Esophagus squamous epithelium (tissue), 5 donors: ENCODE measurements around the gene LBHD2. TPM values are rescaled to one million over a fixed set of nuclear protein-coding genes. Genes with fewer than 3 reads are reported as not detected.
"Not testable (repeated sequence)": the region's sequence is repeated elsewhere in the genome, so short reads cannot be mapped to it uniquely, and the experiment has no call there.

ENCODE experiments used
- DNase-seq: peaks from one replicate; lab custom pipeline; 2025; lab: John Stamatoyannopoulos, UW
- H3K27ac ChIP-seq, 4 donors: fragments of 200-600 bp; sonication (generic); one replicate each; pipeline ENCODE4 v1.5.1; 2016 to 2019; ENCODE audit warnings: mild to moderate bottlenecking in 1 of 4
- H3K27me3 ChIP-seq, 4 donors: fragments of 200-600 bp; sonication (generic); 1 replicate in 3 of 4; 2 replicates in 1 of 4; pipeline versions ENCODE4 v1.5.1 to v1.6.0; 2017 to 2021; ENCODE audit warnings: antibody characterized with exemption in 1 of 4
- H3K36me3 ChIP-seq, 3 donors: fragments of 200-600 bp; sonication (generic); one replicate each; pipeline ENCODE4 v1.5.1; 2016 to 2019
- H3K4me1 ChIP-seq, 3 donors: fragments of 200-600 bp; sonication (generic); one replicate each; pipeline ENCODE4 v1.5.1; 2017 to 2019
- H3K4me3 ChIP-seq, 4 donors: fragments of 200-600 bp; sonication (generic); 1 replicate in 3 of 4; 2 replicates in 1 of 4; pipeline ENCODE4 v1.5.1; 2016 to 2019; ENCODE audit warnings: mild to moderate bottlenecking in 2 of 4, moderate library complexity in 1 of 4
- H3K9me3 ChIP-seq, 3 donors: fragments of 200-600 bp; sonication (generic); one replicate each; pipeline ENCODE4 v1.5.1; 2016 to 2019
- POLR2A ChIP-seq, 4 donors: fragments of 450-650 bp; IDR thresholded peaks; one replicate each; pipeline ENCODE4 v1.6.1; 2017; ENCODE audit warnings: antibody characterized with exemption in 4 of 4, mild to moderate bottlenecking in 4 of 4, moderate library complexity in 3 of 4
- WGBS, 2 donors: methylation state at CpG; one replicate each; pipeline ENCODE4 v1.1.5; 2018; 5-methylcytosine and 5-hydroxymethylcytosine counted together
- intact Hi-C: fragments of 100-400 bp; cut with DNase I; formaldehyde crosslinking; loops from one replicate; pipeline ENCODE4 v1.15.0; 2022
- total RNA-seq, 4 donors: library from RNA; depleted of rRNA; stranded (reverse); fragments of >200 nt; gene quantifications; one replicate each; pipeline ENCODE4 v1.1.0, GENCODE V29; 2016
- TF ChIP-seq, protein P1 (sequence below), 6 experiments: fragments of 450-650 bp in 4 of 6; fragments of 200-600 bp in 2 of 6; sonication (generic) in 2 of 6; IDR thresholded peaks; one replicate each; pipeline ENCODE4 v1.5.1; 2016 to 2019; ENCODE audit warnings: antibody characterized with exemption in 6 of 6, mild to moderate bottlenecking in 4 of 6, moderate library complexity in 4 of 6
- donor health status: DM: yes; HTN: yes; CAD: no.

Gene LBHD2
- total RNA-seq, 4 donors from 2014 or later, result 1.1 TPM; not detected in 3

DNA sequence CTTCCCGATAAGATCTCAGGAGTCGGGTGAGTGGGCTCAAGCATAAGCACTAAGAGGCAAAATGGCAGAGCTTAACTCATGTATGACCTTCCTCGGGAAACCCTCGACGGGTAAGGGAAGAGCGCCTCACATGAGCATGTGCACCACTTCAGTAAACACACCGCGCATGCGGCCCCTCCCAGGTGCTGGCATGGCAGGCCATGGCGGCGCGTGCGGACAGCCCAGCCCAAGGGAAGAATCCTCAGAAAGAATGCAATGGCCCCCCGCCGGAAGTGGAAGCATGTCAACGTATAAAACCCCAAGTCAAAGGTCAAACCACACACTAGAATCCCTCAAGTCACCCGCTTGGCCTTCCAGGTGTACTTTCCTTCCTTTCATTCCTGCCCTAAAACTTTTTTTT is 32.6 kb downstream of the LBHD2 start:
- 89 to 95% methylated on average over 17 of the region's 17 CpGs for WGBS, 2 donors
- TF ChIP-seq, protein P1, sequence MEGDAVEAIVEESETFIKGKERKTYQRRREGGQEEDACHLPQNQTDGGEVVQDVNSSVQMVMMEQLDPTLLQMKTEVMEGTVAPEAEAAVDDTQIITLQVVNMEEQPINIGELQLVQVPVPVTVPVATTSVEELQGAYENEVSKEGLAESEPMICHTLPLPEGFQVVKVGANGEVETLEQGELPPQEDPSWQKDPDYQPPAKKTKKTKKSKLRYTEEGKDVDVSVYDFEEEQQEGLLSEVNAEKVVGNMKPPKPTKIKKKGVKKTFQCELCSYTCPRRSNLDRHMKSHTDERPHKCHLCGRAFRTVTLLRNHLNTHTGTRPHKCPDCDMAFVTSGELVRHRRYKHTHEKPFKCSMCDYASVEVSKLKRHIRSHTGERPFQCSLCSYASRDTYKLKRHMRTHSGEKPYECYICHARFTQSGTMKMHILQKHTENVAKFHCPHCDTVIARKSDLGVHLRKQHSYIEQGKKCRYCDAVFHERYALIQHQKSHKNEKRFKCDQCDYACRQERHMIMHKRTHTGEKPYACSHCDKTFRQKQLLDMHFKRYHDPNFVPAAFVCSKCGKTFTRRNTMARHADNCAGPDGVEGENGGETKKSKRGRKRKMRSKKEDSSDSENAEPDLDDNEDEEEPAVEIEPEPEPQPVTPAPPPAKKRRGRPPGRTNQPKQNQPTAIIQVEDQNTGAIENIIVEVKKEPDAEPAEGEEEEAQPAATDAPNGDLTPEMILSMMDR (IDR thresholded peaks at IDR 0.05), result no peak
- no peak for TF ChIP-seq POLR2A (IDR thresholded peaks at IDR 0.05)
- peaks cover 22 to 81% (median 45%) of the 10 kb centered on the region in 3 donors for H3K4me1 ChIP-seq
- H3K27me3 ChIP-seq, result peaks cover 0 to 6% (median 0%) of the 10 kb centered on the region in 4 donors
- intact Hi-C loops, result no loop called here
- no peak for DNase-seq
- no peak overlapping the region for H3K27ac ChIP-seq
- H3K9me3 ChIP-seq, result no peaks in the 10 kb centered on the region
- no peaks in the 10 kb centered on the region for H3K36me3 ChIP-seq
- no peak overlapping the region for H3K4me3 ChIP-seq

DNA sequence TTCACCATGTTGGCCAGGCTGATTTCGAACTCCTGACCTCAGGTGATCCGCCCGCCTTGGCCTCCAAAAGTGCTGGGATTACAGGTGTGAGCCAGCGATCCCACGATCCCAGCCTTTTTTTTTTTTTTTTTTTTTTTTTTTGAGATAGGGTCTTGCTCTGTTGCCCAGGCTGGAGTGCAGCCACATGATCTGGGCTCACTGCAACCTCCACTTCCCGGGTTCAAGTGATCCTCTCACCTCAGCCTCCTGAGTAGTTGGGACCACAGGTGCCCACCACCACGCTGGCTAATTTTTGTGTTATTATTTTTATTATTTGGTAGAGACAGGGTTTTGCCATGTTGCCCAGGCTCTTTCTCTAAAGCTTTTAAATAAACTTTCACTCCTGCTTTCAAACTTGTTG is 33.5 kb downstream of the LBHD2 start:
- H3K36me3 ChIP-seq, H3K4me3 ChIP-seq, H3K9me3 ChIP-seq, DNase-seq, intact Hi-C loops: not testable (repeated sequence)
- peak overlapping the region in 1 of 4 donors; percentile 86 for H3K27ac ChIP-seq
- WGBS, 2 donors, result 96% methylated on average over 7 of the region's 7 CpGs
- peaks cover 0 to 12% (median 0%) of the 10 kb centered on the region in 4 donors for H3K27me3 ChIP-seq
- H3K4me1 ChIP-seq, result peaks cover 23 to 81% (median 45%) of the 10 kb centered on the region in 3 donors

DNA sequence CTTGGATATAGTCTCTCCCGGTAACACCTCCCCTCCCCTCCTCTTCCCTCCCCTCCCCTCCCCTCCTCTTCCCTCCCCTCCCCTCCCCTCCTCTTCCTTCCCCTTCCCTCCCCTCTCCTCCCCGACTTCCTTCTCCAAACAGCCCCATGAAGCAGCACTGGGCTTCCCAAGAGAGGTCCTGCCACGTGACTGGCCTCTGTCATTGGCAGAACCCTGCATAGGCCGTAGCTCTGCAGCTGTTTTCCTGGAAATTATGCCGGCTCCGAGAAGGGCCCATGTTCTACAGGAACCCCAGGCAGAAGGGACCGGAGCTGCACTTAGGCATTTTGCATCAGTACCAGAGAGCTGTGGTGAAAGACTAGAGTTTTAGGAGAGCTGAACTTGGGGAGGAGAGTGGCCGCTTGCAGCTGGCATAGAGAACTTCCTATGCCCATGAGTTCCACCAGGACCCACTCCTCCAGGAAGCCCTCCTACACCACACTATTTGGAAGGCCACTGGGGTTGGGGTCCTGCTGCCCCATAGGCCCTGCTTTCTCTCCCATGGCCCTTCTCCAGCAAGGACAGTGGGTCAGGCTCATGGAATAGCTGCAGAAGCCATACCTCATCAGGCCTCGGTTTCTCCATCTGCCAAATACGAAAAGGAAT is 34.1 kb downstream of the LBHD2 start:
- 59 to 64% methylated on average over 2 to 5 of the region's 10 CpGs for WGBS, 2 donors
- H3K4me3 ChIP-seq, result no peak overlapping the region
- TF ChIP-seq, protein P1 (IDR thresholded peaks at IDR 0.05), result no peak
- TF ChIP-seq POLR2A (IDR thresholded peaks at IDR 0.05), result no peak
- H3K27me3 ChIP-seq, result peaks cover 0 to 18% (median 0%) of the 10 kb centered on the region in 4 donors
- peak overlapping the region; percentile 43 to 86 (median 60) for H3K27ac ChIP-seq
- H3K36me3 ChIP-seq, result no peaks in the 10 kb centered on the region
- H3K4me1 ChIP-seq, result peaks cover 29 to 81% (median 49%) of the 10 kb centered on the region in 3 donors
- DNase-seq, result no peak
- H3K9me3 ChIP-seq, result no peaks in the 10 kb centered on the region
- intact Hi-C loops, result no loop called here

DNA sequence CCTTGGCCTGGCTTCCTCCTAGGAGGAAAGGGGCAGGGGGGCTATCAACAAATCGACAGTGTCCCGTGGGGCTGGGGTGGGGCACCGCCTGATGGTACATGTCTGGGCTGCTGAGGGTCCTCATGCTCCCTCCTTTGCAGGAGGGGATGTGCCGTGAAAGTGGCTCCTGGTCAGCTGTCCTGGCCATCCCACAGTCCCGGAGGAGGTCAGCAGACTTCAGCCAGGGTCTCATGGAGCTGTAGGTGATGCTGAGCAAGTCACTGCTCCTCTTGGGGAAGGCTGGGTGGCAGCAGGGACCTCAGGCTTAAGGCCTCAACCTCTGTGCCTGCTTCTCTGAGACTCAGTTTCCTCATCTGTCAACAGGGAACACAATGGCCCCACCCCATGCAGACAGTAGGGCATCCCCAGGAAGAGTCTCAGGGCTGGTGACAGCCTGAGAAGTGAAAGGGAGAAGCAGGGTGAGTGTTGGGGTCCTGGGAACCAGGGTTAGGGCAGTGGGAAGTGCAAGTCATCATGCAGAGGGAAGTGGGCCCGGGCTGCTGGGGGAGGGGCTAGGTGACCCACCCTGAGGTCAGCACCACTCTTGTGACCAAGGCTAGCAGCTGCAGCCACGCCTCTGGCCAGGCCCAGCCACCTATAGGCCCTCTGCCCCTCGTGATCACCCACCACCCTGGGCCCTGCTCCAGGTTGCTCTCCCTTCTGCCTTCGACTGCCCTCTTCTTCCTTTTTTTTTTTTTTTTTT is 34.8 kb downstream of the LBHD2 start:
- peaks cover 36 to 81% (median 54%) of the 10 kb centered on the region in 3 donors for H3K4me1 ChIP-seq
- no peaks in the 10 kb centered on the region for H3K36me3 ChIP-seq
- no peak for TF ChIP-seq POLR2A (IDR thresholded peaks at IDR 0.05)
- peaks cover 0 to 24% (median 0%) of the 10 kb centered on the region in 4 donors for H3K27me3 ChIP-seq
- no peaks in the 10 kb centered on the region for H3K9me3 ChIP-seq
- peak overlapping the region; percentile 43 to 86 (median 60) for H3K27ac ChIP-seq
- 56 to 86% methylated on average over 6 to 8 of the region's 9 CpGs for WGBS, 2 donors
- intact Hi-C loops, result no loop called here
- DNase-seq, result no peak
- H3K4me3 ChIP-seq, result no peak overlapping the region

DNA sequence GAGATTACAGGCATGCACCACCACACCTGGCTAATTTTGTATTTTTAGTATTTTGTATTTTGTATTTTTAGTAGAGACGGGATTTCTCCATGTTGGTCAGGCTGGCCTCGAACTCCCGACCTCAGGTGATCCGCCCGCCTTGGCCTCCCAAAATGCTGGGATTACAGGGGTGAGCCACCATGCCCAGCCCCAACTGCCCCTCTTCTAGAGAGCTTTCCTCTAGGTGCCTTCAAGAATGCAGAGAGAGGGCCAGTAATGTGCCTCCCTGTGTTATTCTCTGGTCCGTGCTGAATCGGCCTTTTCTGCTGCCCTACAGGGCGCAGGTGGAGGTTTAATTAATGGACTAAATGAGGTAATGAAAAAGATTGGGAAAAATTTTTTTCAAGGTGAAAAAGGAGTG is 35.5 kb downstream of the LBHD2 start:
- H3K27me3 ChIP-seq, result peaks cover 0 to 31% (median 0%) of the 10 kb centered on the region in 4 donors
- intact Hi-C loops, H3K36me3 ChIP-seq, H3K4me3 ChIP-seq, DNase-seq, H3K9me3 ChIP-seq: not testable (repeated sequence)
- peak overlapping the region in 2 of 4 donors; percentile 92 to 96 for H3K27ac ChIP-seq
- H3K4me1 ChIP-seq, result peaks cover 43 to 81% (median 57%) of the 10 kb centered on the region in 3 donors
- 85 to 87% methylated on average over 7 to 8 of the region's 8 CpGs for WGBS, 2 donors

DNA sequence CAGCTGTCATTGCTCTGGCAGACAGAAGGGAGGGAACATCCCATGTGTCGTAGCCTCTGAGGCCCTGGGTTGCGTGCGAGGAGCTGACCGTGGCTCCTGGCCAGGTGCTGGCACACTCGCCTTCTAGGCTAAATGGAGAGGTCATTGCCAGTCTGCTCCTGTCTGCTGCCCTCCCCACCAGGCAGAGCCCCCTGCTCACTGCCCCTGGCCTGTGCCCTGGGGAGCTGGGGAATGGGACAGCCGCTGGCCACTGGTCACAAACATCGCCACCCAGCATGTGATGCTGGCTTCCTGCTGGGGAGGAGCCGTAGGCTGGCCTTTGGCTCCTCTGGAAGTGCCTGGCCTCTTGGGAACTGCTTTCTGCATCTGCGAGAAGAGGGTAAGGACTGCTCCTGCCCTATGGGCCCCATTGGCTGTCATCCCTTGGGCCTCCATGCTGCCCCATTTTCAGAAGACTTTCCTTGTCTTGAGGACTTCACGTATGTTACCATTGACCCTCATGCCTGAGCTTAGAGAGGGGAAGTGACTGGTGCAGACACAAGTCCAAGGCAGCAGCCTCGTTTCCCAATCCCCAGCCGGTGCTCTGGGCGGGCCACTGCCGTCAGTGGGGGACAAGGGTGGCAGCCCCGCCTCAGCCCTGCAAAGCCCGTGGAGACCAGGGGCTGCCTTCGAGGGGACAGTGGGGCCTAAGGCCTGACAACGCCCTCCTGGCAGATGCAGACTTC is 37.3 kb downstream of the LBHD2 start:
- peak overlapping the region; percentile 84 to 96 (median 92) for H3K27ac ChIP-seq
- intact Hi-C loops, result no loop called here
- no peaks in the 10 kb centered on the region for H3K36me3 ChIP-seq
- peaks cover 50 to 81% (median 70%) of the 10 kb centered on the region in 3 donors for H3K4me1 ChIP-seq
- H3K27me3 ChIP-seq, result peaks cover 0 to 32% (median 0%) of the 10 kb centered on the region in 4 donors
- TF ChIP-seq, protein P1 (IDR thresholded peaks at IDR 0.05), result no peak
- peak in 1 of 4 donors; percentile 25 for TF ChIP-seq POLR2A (IDR thresholded peaks at IDR 0.05)
- H3K4me3 ChIP-seq, result peak overlapping the region in 3 of 4 donors; percentile 57 to 85 (median 66)
- no peak for DNase-seq
- WGBS, 2 donors, result 19% methylated on average over 5 of the region's 18 CpGs; no CpG with 5 or more reads in 1 of the 2 donors
- H3K9me3 ChIP-seq, result no peaks in the 10 kb centered on the region
